ENCODE data around the gene ERC2. TPM values are rescaled to one million over a fixed set of nuclear protein-coding genes. Genes with fewer than 3 reads are reported as not detected.

The ERC2 gene
- total RNA-seq, 1 donor from 2014 or later, result 0.65 TPM

DNA sequence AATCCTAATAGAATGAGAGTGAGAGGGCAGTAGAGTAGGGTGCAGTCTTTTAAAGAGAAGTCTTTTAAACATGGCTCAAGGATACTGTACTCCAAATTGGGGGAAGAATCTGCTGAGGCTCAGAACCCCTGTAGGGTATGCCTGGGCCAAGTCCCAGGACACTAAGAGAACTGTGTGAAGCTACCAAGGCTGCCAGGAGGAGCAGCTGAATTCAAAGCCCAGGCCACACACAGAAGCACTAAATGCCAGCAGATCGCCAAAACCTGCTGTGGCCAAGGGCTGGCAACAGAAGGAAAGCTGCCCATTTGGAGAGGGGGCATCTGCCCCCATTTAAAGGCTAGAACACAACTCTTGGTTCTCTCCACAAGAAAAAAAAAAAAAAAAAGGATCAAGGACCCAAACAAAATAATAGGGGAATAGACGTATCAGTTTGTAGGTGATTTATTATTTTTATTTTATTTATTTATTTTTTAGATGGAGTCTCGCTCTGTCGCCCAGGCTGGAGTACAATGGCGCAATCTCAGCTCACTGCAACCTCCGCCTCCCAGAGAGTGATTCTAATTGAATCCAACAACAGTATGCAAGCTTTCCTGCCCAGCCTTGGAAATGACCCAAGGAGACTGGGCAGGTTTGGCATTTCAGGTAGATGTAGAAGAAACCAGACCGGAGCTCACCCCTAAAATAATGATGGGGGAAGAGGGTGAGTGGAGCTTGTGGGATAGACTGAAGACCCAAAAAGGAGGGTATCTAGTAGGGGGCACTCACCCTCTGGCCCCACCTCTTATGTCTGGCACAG, 702.2 kb downstream of the ERC2 start:
- no peak for DNase-seq (ENCODE audit: low spot score)
- no peaks in the 10 kb centered on the region for H3K36me3 Mint-ChIP-seq (ENCODE audit: low read depth)
- no peaks in the 10 kb centered on the region for H3K27me3 Mint-ChIP-seq (ENCODE audit: low read depth)
- TF ChIP-seq, protein P1, sequence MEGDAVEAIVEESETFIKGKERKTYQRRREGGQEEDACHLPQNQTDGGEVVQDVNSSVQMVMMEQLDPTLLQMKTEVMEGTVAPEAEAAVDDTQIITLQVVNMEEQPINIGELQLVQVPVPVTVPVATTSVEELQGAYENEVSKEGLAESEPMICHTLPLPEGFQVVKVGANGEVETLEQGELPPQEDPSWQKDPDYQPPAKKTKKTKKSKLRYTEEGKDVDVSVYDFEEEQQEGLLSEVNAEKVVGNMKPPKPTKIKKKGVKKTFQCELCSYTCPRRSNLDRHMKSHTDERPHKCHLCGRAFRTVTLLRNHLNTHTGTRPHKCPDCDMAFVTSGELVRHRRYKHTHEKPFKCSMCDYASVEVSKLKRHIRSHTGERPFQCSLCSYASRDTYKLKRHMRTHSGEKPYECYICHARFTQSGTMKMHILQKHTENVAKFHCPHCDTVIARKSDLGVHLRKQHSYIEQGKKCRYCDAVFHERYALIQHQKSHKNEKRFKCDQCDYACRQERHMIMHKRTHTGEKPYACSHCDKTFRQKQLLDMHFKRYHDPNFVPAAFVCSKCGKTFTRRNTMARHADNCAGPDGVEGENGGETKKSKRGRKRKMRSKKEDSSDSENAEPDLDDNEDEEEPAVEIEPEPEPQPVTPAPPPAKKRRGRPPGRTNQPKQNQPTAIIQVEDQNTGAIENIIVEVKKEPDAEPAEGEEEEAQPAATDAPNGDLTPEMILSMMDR (IDR thresholded peaks at IDR 0.05), result no peak
- no peak overlapping the region for H3K27ac Mint-ChIP-seq (ENCODE audit: unreplicated experiment)
- no peaks in the 10 kb centered on the region for H3K4me1 Mint-ChIP-seq (ENCODE audit: low read depth)
- no peaks in the 10 kb centered on the region for H3K9me3 Mint-ChIP-seq (ENCODE audit: low read depth)
- no peak overlapping the region for H3K4me3 Mint-ChIP-seq (ENCODE audit: unreplicated experiment)

GRCh38 chr3:55765398-55765797, 702.9 kb downstream of the ERC2 start:
- Mint-ChIP-seq H3K27ac (ENCODE audit: unreplicated experiment) (no peak overlapping the region), H3K36me3 (ENCODE audit: low read depth) (no peaks in the 10 kb centered on the region), H3K9me3 (ENCODE audit: low read depth) (no peaks in the 10 kb centered on the region), H3K4me1 (ENCODE audit: low read depth) (no peaks in the 10 kb centered on the region), H3K4me3 (ENCODE audit: unreplicated experiment) (no peak overlapping the region), H3K27me3 (ENCODE audit: low read depth) (no peaks in the 10 kb centered on the region)
- no peak for DNase-seq (ENCODE audit: low spot score)
- TF ChIP-seq, protein P1 (IDR thresholded peaks at IDR 0.05), result no peak

DNA sequence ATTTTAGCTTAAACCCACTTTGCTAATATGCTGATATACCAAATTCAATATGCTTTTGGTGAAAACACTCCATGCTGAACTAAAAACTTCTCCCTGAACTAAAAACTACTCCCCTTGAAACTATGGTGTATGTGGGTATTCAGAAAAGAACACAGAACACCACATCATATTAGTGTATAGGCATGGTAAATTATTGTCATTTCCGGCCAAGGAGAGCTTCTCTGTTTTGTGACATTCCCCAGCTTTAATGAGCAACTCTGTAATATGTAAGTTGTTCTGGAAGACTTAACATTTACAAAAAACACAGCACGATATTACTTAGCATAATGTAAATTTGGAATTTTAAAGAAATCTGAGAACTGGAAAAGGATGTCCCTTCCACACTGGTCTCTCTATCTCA, 711.3 kb downstream of the ERC2 start:
- H3K9me3 Mint-ChIP-seq (ENCODE audit: low read depth), result no peaks in the 10 kb centered on the region
- no peak overlapping the region for H3K27ac Mint-ChIP-seq (ENCODE audit: unreplicated experiment)
- peaks cover 4% of the 10 kb centered on the region for H3K4me1 Mint-ChIP-seq (ENCODE audit: low read depth)
- H3K36me3 Mint-ChIP-seq (ENCODE audit: low read depth), result no peaks in the 10 kb centered on the region
- H3K27me3 Mint-ChIP-seq (ENCODE audit: low read depth), result peaks cover 4% of the 10 kb centered on the region
- no peak for DNase-seq (ENCODE audit: low spot score)
- TF ChIP-seq, protein P1 (IDR thresholded peaks at IDR 0.05), result no peak
- no peak overlapping the region for H3K4me3 Mint-ChIP-seq (ENCODE audit: unreplicated experiment)

DNA sequence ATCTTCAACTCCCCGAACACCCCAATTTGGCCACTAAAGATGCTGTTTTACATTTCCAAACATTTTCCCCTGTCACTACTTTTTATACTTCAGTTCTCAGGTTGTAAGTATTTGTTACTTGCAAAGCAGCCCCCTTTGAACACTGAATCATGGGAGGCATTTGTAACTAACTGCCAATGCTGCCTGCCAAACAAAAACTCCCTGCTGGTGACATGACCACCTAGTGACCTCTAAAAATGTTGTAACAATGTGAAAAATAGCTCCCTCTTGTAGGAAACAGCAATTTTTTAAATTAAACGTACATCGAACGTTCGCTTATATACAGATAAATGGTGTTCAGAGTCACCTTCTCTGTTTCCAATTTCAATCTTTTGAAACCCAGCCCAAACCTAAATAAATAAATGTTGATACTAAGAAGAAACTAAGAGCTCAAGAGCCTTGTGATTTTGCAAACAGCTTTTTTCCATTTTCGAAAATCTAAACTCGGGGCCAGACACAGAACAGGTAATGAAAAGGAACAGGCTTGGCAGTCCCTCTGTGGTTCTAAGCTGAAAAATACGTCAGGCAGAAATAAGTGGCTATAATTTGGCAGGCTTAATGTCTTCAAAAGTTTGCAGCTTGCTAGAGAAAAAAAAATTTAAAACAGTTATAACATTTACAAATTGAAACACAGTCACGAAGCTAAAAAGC, 712.6 kb downstream of the ERC2 start:
- Mint-ChIP-seq H3K27ac (ENCODE audit: unreplicated experiment) (no peak overlapping the region), H3K4me1 (ENCODE audit: low read depth) (peaks cover 10% of the 10 kb centered on the region), H3K4me3 (ENCODE audit: unreplicated experiment) (no peak overlapping the region), H3K9me3 (ENCODE audit: low read depth) (no peaks in the 10 kb centered on the region), H3K36me3 (ENCODE audit: low read depth) (no peaks in the 10 kb centered on the region), H3K27me3 (ENCODE audit: low read depth) (peaks cover 4% of the 10 kb centered on the region)
- DNase-seq (ENCODE audit: low spot score), result no peak
- TF ChIP-seq, protein P1 (IDR thresholded peaks at IDR 0.05), result no peak

DNA sequence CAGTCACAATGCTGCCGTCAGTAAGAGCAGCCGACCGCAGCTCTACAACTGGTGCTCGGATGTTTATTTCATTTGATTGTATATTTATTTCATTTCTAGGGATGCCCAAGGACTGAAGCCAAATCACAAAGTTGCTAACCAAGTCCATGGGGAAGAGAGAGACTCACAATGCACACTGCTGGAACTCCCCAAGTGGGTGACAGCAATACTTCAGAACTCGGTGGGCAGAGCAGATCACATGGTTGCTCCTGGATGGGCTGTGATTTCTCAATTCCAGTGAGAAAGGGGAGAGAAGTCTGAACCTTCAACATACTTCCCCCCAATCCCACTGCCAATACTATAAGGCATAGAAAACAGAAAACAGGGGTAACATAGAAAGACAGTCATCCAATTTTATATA, 715.4 kb downstream of the ERC2 start:
- peaks cover 10% of the 10 kb centered on the region for H3K4me1 Mint-ChIP-seq (ENCODE audit: low read depth)
- no peaks in the 10 kb centered on the region for H3K9me3 Mint-ChIP-seq (ENCODE audit: low read depth)
- no peaks in the 10 kb centered on the region for H3K36me3 Mint-ChIP-seq (ENCODE audit: low read depth)
- H3K27ac Mint-ChIP-seq (ENCODE audit: unreplicated experiment), result no peak overlapping the region
- no peak for DNase-seq (ENCODE audit: low spot score)
- TF ChIP-seq, protein P1 (IDR thresholded peaks at IDR 0.05), result no peak
- no peaks in the 10 kb centered on the region for H3K27me3 Mint-ChIP-seq (ENCODE audit: low read depth)
- H3K4me3 Mint-ChIP-seq (ENCODE audit: unreplicated experiment), result no peak overlapping the region

All from chondrocyte (in vitro differentiated cells).